Measurements from ENCODE around the gene ZCCHC2. TPM values are rescaled to one million over a fixed set of nuclear protein-coding genes. Genes with fewer than 3 reads are reported as not detected.

ZCCHC2 gene
- total and polyA plus RNA-seq, 2 of the 13 experiments (the other 11 are each of a cell fraction or from before 2014, with no cell fraction given), result 62.5 to 76.1 TPM

- TF ChIP-seq RERE (CRISPR knock-in tag; IDR thresholded peaks at IDR 0.05; ENCODE audit: low read depth) (peak; percentile 55; the same call in 1 of the 2 replicates), ZNF253 (CRISPR knock-in tag; IDR thresholded peaks at IDR 0.05; ENCODE audit: borderline replicate concordance) (peak; percentile 89; the same call in 1 of the 2 replicates), ZNF230 (CRISPR knock-in tag; IDR thresholded peaks at IDR 0.05) (peak; percentile 92; the same call in 1 of the 2 replicates), RBFOX2 (IDR thresholded peaks at IDR 0.05; ENCODE audit: low read depth, low read length) (peak; percentile 97), ETS1 (CRISPR knock-in tag; IDR thresholded peaks at IDR 0.05) (0 out of 2 replicates have a peak, but pooled peaks have one; percentile 55), PHF5A (CRISPR knock-in tag; IDR thresholded peaks at IDR 0.05; ENCODE audit: low read depth, unreplicated experiment) (peak; percentile 39), BRD4 (CRISPR knock-in tag; IDR thresholded peaks at IDR 0.05) (peak; percentile 82; the same call in 1 of the 2 replicates), PATZ1 (CRISPR knock-in tag; IDR thresholded peaks at IDR 0.05) (peak; percentile 93), ZBTB25 (CRISPR knock-in tag; IDR thresholded peaks at IDR 0.05) (peak; percentile 99), RFX5 (IDR thresholded peaks at IDR 0.05; ENCODE audit: low read depth, low read length) (peak; percentile 88), E2F1 (CRISPR knock-in tag; IDR thresholded peaks at IDR 0.05) (0 out of 2 replicates have a peak, but pooled peaks have one; percentile 51), RBM39 (IDR thresholded peaks at IDR 0.05; ENCODE audit: low read depth, low read length, poor library complexity, severe bottlenecking) (peak; percentile 84), SMAD9 (CRISPR knock-in tag; IDR thresholded peaks at IDR 0.05) (no peak), NR1H2 (CRISPR knock-in tag; IDR thresholded peaks at IDR 0.05; ENCODE audit: borderline replicate concordance, low read depth) (no peak), FLYWCH1 (CRISPR knock-in tag; IDR thresholded peaks at IDR 0.05) (peak; percentile 90; the same call in 1 of the 2 replicates), ISX (CRISPR knock-in tag; conservative IDR thresholded peaks at IDR 0.05) (no peak)
Measured at GRCh38 chr18:62522504-62523254, at the start of gene ZCCHC2 (continued).
